Measurements from ENCODE around the gene ANO3.

ANO3 gene

GRCh38 chr11:26599876-26600434 is 268.0 kb downstream of the ANO3 start:
- Histone ChIP-seq H3K56ac (ENCODE audit: low read length) (no peak overlapping the region), H3K4ac (ENCODE audit: low read depth, low read length) (no peak overlapping the region), H4K8ac (ENCODE audit: low read depth, low read length) (no peak overlapping the region), H3K4me2 (ENCODE audit: low read length) (no peak overlapping the region), H3K4me1 (ENCODE audit: control insufficient read depth, low read depth, low read length) (no peaks in the 10 kb centered on the region), H2BK5ac (ENCODE audit: low read length) (no peak overlapping the region), H3K4me3 (ENCODE audit: low read length) (no peak overlapping the region), H3K27ac (ENCODE audit: low read depth, low read length) (no peak overlapping the region), H3K79me2 (ENCODE audit: control insufficient read depth, insufficient read depth, low read length) (no peaks in the 10 kb centered on the region), H2BK15ac (replicated peaks; ENCODE audit: low read depth) (no peak overlapping the region), H3K36me3 (ENCODE audit: control insufficient read depth, insufficient read depth, low read length) (no peaks in the 10 kb centered on the region), H3K23ac (ENCODE audit: low read length) (no peak overlapping the region), H4K5ac (ENCODE audit: low read length) (no peak overlapping the region), H3K79me1 (ENCODE audit: low read length) (no peaks in the 10 kb centered on the region), H3K9ac (ENCODE audit: low read length) (no peak overlapping the region), H3K18ac (ENCODE audit: low read length) (no peak overlapping the region), H3K27me3 (ENCODE audit: insufficient read depth, low read length, poor library complexity) (no peaks in the 10 kb centered on the region), H2BK120ac (ENCODE audit: low read depth, low read length) (no peak overlapping the region), H2AK5ac (ENCODE audit: low read length) (no peak overlapping the region)
- DNase-seq = no peak
- no CpG with 5 or more reads among the region's 4 CpGs for WGBS (ENCODE audit: extremely low coverage, insufficient coverage, low lambda C conversion rate)

- no peak overlapping the region for H2AK5ac ChIP-seq (ENCODE audit: low read length)
- DNase-seq = no peak
- H3K79me1 ChIP-seq (ENCODE audit: low read length) = no peaks in the 10 kb centered on the region
- no peak overlapping the region for H2BK15ac ChIP-seq (replicated peaks; ENCODE audit: low read depth)
- H3K79me2 ChIP-seq (ENCODE audit: control insufficient read depth, insufficient read depth, low read length) = no peaks in the 10 kb centered on the region
- H3K36me3 ChIP-seq (ENCODE audit: control insufficient read depth, insufficient read depth, low read length) = no peaks in the 10 kb centered on the region
- no peak overlapping the region for H3K18ac ChIP-seq (ENCODE audit: low read length)
- no peak overlapping the region for H3K27ac ChIP-seq (ENCODE audit: low read depth, low read length)
- no peak overlapping the region for H4K8ac ChIP-seq (ENCODE audit: low read depth, low read length)
- no peak overlapping the region for H3K23ac ChIP-seq (ENCODE audit: low read length)
- H3K4me2 ChIP-seq (ENCODE audit: low read length) = no peak overlapping the region
- H3K4me3 ChIP-seq (ENCODE audit: low read length) = no peak overlapping the region
- WGBS (ENCODE audit: extremely low coverage, insufficient coverage, low lambda C conversion rate) = no CpG with 5 or more reads among the region's 7 CpGs
- H3K56ac ChIP-seq (ENCODE audit: low read length) = no peak overlapping the region
- H3K27me3 ChIP-seq (ENCODE audit: insufficient read depth, low read length, poor library complexity) = no peaks in the 10 kb centered on the region
- H2BK5ac ChIP-seq (ENCODE audit: low read length) = no peak overlapping the region
- no peak overlapping the region for H2BK120ac ChIP-seq (ENCODE audit: low read depth, low read length)
- H3K9ac ChIP-seq (ENCODE audit: low read length) = no peak overlapping the region
- H4K5ac ChIP-seq (ENCODE audit: low read length) = no peak overlapping the region
- H3K4ac ChIP-seq (ENCODE audit: low read depth, low read length) = no peak overlapping the region
- no peaks in the 10 kb centered on the region for H3K4me1 ChIP-seq (ENCODE audit: control insufficient read depth, low read depth, low read length)
Observed at GRCh38 chr11:26607725-26608506, 276.0 kb downstream of the ANO3 start.

- no peaks in the 10 kb centered on the region for H3K79me1 ChIP-seq (ENCODE audit: low read length)
- no peak overlapping the region for H3K4me3 ChIP-seq (ENCODE audit: low read length)
- no peak overlapping the region for H2BK5ac ChIP-seq (ENCODE audit: low read length)
- no peaks in the 10 kb centered on the region for H3K4me1 ChIP-seq (ENCODE audit: control insufficient read depth, low read depth, low read length)
- no peak overlapping the region for H3K4ac ChIP-seq (ENCODE audit: low read depth, low read length)
- H4K8ac ChIP-seq (ENCODE audit: low read depth, low read length) = no peak overlapping the region
- H3K9ac ChIP-seq (ENCODE audit: low read length) = no peak overlapping the region
- no peak for DNase-seq
- no CpG with 5 or more reads among the region's 9 CpGs for WGBS (ENCODE audit: extremely low coverage, insufficient coverage, low lambda C conversion rate)
- no peak overlapping the region for H3K56ac ChIP-seq (ENCODE audit: low read length)
- no peak overlapping the region for H2BK120ac ChIP-seq (ENCODE audit: low read depth, low read length)
- no peak overlapping the region for H4K5ac ChIP-seq (ENCODE audit: low read length)
- no peaks in the 10 kb centered on the region for H3K36me3 ChIP-seq (ENCODE audit: control insufficient read depth, insufficient read depth, low read length)
- no peak overlapping the region for H2BK15ac ChIP-seq (replicated peaks; ENCODE audit: low read depth)
- H3K79me2 ChIP-seq (ENCODE audit: control insufficient read depth, insufficient read depth, low read length) = no peaks in the 10 kb centered on the region
- no peak overlapping the region for H3K23ac ChIP-seq (ENCODE audit: low read length)
- H3K27me3 ChIP-seq (ENCODE audit: insufficient read depth, low read length, poor library complexity) = no peaks in the 10 kb centered on the region
- no peak overlapping the region for H3K4me2 ChIP-seq (ENCODE audit: low read length)
- H3K18ac ChIP-seq (ENCODE audit: low read length) = no peak overlapping the region
- H3K27ac ChIP-seq (ENCODE audit: low read depth, low read length) = no peak overlapping the region
- H2AK5ac ChIP-seq (ENCODE audit: low read length) = no peak overlapping the region
Observed at GRCh38 chr11:26608507-26609146, 276.7 kb downstream of the ANO3 start.

- H3K79me2 ChIP-seq (ENCODE audit: control insufficient read depth, insufficient read depth, low read length) = no peaks in the 10 kb centered on the region
- no peak overlapping the region for H2AK5ac ChIP-seq (ENCODE audit: low read length)
- no peak overlapping the region for H3K27ac ChIP-seq (ENCODE audit: low read depth, low read length)
- no peak overlapping the region for H3K9ac ChIP-seq (ENCODE audit: low read length)
- no peaks in the 10 kb centered on the region for H3K36me3 ChIP-seq (ENCODE audit: control insufficient read depth, insufficient read depth, low read length)
- no peak overlapping the region for H4K8ac ChIP-seq (ENCODE audit: low read depth, low read length)
- H4K5ac ChIP-seq (ENCODE audit: low read length) = no peak overlapping the region
- no peaks in the 10 kb centered on the region for H3K79me1 ChIP-seq (ENCODE audit: low read length)
- H3K27me3 ChIP-seq (ENCODE audit: insufficient read depth, low read length, poor library complexity) = no peaks in the 10 kb centered on the region
- H3K4me3 ChIP-seq (ENCODE audit: low read length) = no peak overlapping the region
- H3K4ac ChIP-seq (ENCODE audit: low read depth, low read length) = no peak overlapping the region
- no peak overlapping the region for H3K4me2 ChIP-seq (ENCODE audit: low read length)
- WGBS (ENCODE audit: extremely low coverage, insufficient coverage, low lambda C conversion rate) = no CpG with 5 or more reads among the region's 2 CpGs
- no peak overlapping the region for H3K18ac ChIP-seq (ENCODE audit: low read length)
- no peak overlapping the region for H2BK120ac ChIP-seq (ENCODE audit: low read depth, low read length)
- H2BK5ac ChIP-seq (ENCODE audit: low read length) = no peak overlapping the region
- no peak overlapping the region for H2BK15ac ChIP-seq (replicated peaks; ENCODE audit: low read depth)
- no peak overlapping the region for H3K23ac ChIP-seq (ENCODE audit: low read length)
- no peak for DNase-seq
- peaks cover 2% of the 10 kb centered on the region for H3K4me1 ChIP-seq (ENCODE audit: control insufficient read depth, low read depth, low read length)
- H3K56ac ChIP-seq (ENCODE audit: low read length) = no peak overlapping the region
Observed at GRCh38 chr11:26613759-26614158, 281.8 kb downstream of the ANO3 start.

GRCh38 chr11:26618441-26618840 is 286.5 kb downstream of the ANO3 start:
- no peak overlapping the region for H3K18ac ChIP-seq (ENCODE audit: low read length)
- DNase-seq = peak; percentile 36
- H4K8ac ChIP-seq (ENCODE audit: low read depth, low read length) = no peak overlapping the region
- no peaks in the 10 kb centered on the region for H3K27me3 ChIP-seq (ENCODE audit: insufficient read depth, low read length, poor library complexity)
- no peaks in the 10 kb centered on the region for H3K36me3 ChIP-seq (ENCODE audit: control insufficient read depth, insufficient read depth, low read length)
- H3K4me1 ChIP-seq (ENCODE audit: control insufficient read depth, low read depth, low read length) = peaks cover 2% of the 10 kb centered on the region
- H3K9ac ChIP-seq (ENCODE audit: low read length) = no peak overlapping the region
- H2BK15ac ChIP-seq (replicated peaks; ENCODE audit: low read depth) = no peak overlapping the region
- no peak overlapping the region for H3K4me2 ChIP-seq (ENCODE audit: low read length)
- H3K79me1 ChIP-seq (ENCODE audit: low read length) = no peaks in the 10 kb centered on the region
- H2BK5ac ChIP-seq (ENCODE audit: low read length) = no peak overlapping the region
- no peak overlapping the region for H4K5ac ChIP-seq (ENCODE audit: low read length)
- no CpG with 5 or more reads among the region's 1 CpG for WGBS (ENCODE audit: extremely low coverage, insufficient coverage, low lambda C conversion rate)
- no peak overlapping the region for H3K4ac ChIP-seq (ENCODE audit: low read depth, low read length)
- H3K4me3 ChIP-seq (ENCODE audit: low read length) = no peak overlapping the region
- H3K27ac ChIP-seq (ENCODE audit: low read depth, low read length) = no peak overlapping the region
- no peak overlapping the region for H2AK5ac ChIP-seq (ENCODE audit: low read length)
- H2BK120ac ChIP-seq (ENCODE audit: low read depth, low read length) = no peak overlapping the region
- no peaks in the 10 kb centered on the region for H3K79me2 ChIP-seq (ENCODE audit: control insufficient read depth, insufficient read depth, low read length)
- H3K56ac ChIP-seq (ENCODE audit: low read length) = no peak overlapping the region
- no peak overlapping the region for H3K23ac ChIP-seq (ENCODE audit: low read length)
